Muscle of arm (tissue), 12 donors: ENCODE measurements around the gene TCEANC. TPM values are rescaled to one million over a fixed set of nuclear protein-coding genes. Genes with fewer than 3 reads are reported as not detected.
A peak's percentile ranks its signal among the peaks of the same experiment; 100 is the strongest.
"Not testable (repeated sequence)": the region's sequence is repeated elsewhere in the genome, so short reads cannot be mapped to it uniquely, and the experiment has no call there.

Experiments
- DNase-seq: peaks from one replicate; pipeline ENCODE4 v3.0.0-alpha.2; 2013
- polyA plus RNA-seq, 12 donors: library from polyadenylated mRNA; unstranded; fragments of 120-200 nt; gene quantifications; one replicate each; pipeline ENCODE4 v1.2.1, GENCODE V29; 2013; ENCODE audit not compliant: insufficient read length in 12 of 12

The TCEANC gene
- polyA plus RNA-seq, 12 donors, result 4.1 to 7.2 (median 5.3) TPM; not detected in 1

GRCh38 chrX:13654116-13654515, 1.2 kb downstream of the TCEANC start:
- DNase-seq, result no peak

GRCh38 chrX:13655674-13656073, 2.7 kb downstream of the TCEANC start:
- DNase-seq, result no peak

GRCh38 chrX:13658602-13659001, 5.7 kb downstream of the TCEANC start:
- DNase-seq, result peak; percentile 59

- no peak for DNase-seq
Observed at GRCh38 chrX:13659063-13659462, 6.1 kb downstream of the TCEANC start.

GRCh38 chrX:13661735-13662288, 8.9 kb downstream of the TCEANC start:
- no peak for DNase-seq

- DNase-seq, result no peak
Observed at GRCh38 chrX:13662355-13662791, 9.4 kb downstream of the TCEANC start.

- no peak for DNase-seq
Observed at GRCh38 chrX:13664020-13664419, 11.1 kb downstream of the TCEANC start.

GRCh38 chrX:13666836-13667235, 13.9 kb downstream of the TCEANC start:
- DNase-seq, result no peak

GRCh38 chrX:13667919-13668318, 15.0 kb downstream of the TCEANC start:
- no peak for DNase-seq

GRCh38 chrX:13669246-13669737, 16.4 kb downstream of the TCEANC start:
- DNase-seq, result no peak

- not testable (repeated sequence) for DNase-seq
Observed at GRCh38 chrX:13669755-13670154, 16.8 kb downstream of the TCEANC start.

GRCh38 chrX:13670197-13670596, 17.3 kb downstream of the TCEANC start:
- no peak for DNase-seq

GRCh38 chrX:13673016-13673415, 20.1 kb downstream of the TCEANC start:
- no peak for DNase-seq

- DNase-seq, result no peak
Observed at GRCh38 chrX:13676885-13677284, 23.9 kb downstream of the TCEANC start.

GRCh38 chrX:13679700-13680099, 26.8 kb downstream of the TCEANC start:
- DNase-seq, result not testable (repeated sequence)

GRCh38 chrX:13681595-13681994, 28.7 kb downstream of the TCEANC start:
- no peak for DNase-seq

GRCh38 chrX:13684361-13684760, 31.4 kb downstream of the TCEANC start:
- DNase-seq, result no peak

GRCh38 chrX:13685126-13685763, 32.3 kb downstream of the TCEANC start:
- DNase-seq, result no peak

GRCh38 chrX:13687203-13687602, 34.3 kb downstream of the TCEANC start:
- DNase-seq, result no peak

- DNase-seq, result no peak
Observed at GRCh38 chrX:13688384-13688957, 35.5 kb downstream of the TCEANC start.

- peak; percentile 83 for DNase-seq
Observed at GRCh38 chrX:13688958-13689740, 36.2 kb downstream of the TCEANC start, which contains the start of gene RAB9A. TSS of gene RAB9A (plus strand) at chrX:13689128. CDS start at chrX:13708747, 19,619 bp downstream.

GRCh38 chrX:13689741-13690211, 36.8 kb downstream of the TCEANC start:
- DNase-seq, result peak; percentile 58
